ENCODE results near the gene FOXP1. TPM values are rescaled to one million over a fixed set of nuclear protein-coding genes. Genes with fewer than 3 reads are reported as not detected.

The FOXP1 gene
- total and polyA plus RNA-seq, 2 donors (not counting 1 experiment from before 2014, with no cell fraction given) = 70.3 to 101 TPM

DNA sequence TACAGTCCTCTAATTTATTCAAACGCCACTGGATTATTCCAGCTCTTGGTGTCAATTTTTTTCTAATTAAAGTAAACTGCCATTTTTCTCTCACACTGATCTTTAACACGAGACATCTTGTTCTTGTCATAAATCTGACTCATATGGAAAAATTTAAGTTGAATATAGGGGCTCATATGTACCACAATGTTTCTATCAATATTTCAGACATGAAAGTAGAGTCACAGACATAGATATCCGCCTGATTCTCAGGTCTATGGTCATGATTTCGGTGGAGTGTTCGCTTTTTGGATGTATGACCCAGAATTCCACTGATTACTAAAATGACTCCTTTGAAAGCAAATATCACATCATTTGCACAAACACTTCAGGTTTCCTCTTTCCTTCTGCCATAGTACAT, 552.8 kb downstream of the FOXP1 start:
- H3K27ac ChIP-seq (ENCODE audit: insufficient read depth, low read length) = no peak overlapping the region
- TF ChIP-seq, protein P1, sequence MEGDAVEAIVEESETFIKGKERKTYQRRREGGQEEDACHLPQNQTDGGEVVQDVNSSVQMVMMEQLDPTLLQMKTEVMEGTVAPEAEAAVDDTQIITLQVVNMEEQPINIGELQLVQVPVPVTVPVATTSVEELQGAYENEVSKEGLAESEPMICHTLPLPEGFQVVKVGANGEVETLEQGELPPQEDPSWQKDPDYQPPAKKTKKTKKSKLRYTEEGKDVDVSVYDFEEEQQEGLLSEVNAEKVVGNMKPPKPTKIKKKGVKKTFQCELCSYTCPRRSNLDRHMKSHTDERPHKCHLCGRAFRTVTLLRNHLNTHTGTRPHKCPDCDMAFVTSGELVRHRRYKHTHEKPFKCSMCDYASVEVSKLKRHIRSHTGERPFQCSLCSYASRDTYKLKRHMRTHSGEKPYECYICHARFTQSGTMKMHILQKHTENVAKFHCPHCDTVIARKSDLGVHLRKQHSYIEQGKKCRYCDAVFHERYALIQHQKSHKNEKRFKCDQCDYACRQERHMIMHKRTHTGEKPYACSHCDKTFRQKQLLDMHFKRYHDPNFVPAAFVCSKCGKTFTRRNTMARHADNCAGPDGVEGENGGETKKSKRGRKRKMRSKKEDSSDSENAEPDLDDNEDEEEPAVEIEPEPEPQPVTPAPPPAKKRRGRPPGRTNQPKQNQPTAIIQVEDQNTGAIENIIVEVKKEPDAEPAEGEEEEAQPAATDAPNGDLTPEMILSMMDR (conservative IDR thresholded peaks at IDR 0.05 in 1 of 2, IDR thresholded peaks at IDR 0.05 in 1 of 2; ENCODE audit: low read depth in 1 of 2, low read length in 2 of 2) = no peak
- TF ChIP-seq EZH2 (IDR thresholded peaks at IDR 0.05; ENCODE audit: low read length, missing control alignments) = no peak
- no peak overlapping the region for H3K4me2 ChIP-seq (ENCODE audit: extremely low read depth, insufficient read depth, low read length)
- no peaks in the 10 kb centered on the region for H3K4me1 ChIP-seq (ENCODE audit: control insufficient read depth, extremely low read depth, insufficient read depth, low read length)
- H3K79me2 ChIP-seq (ENCODE audit: control insufficient read depth, insufficient read depth, low read length) = peaks cover 82% of the 10 kb centered on the region
- peaks cover 7% of the 10 kb centered on the region for H3K36me3 ChIP-seq (ENCODE audit: control insufficient read depth, insufficient read depth, low read length)
- no peak overlapping the region for H3K9ac ChIP-seq (ENCODE audit: insufficient read depth, low read length)
- no peak overlapping the region for H2AFZ ChIP-seq (ENCODE audit: low read length)
- DNase-seq (ENCODE audit: low read depth in 2 of 2) = no peak
- H3K4me3 ChIP-seq (replicated peaks in 1 of 4; ENCODE audit: control extremely low read depth in 1 of 4, insufficient read depth in 1 of 4, low read depth in 3 of 4, low read length in 4 of 4) = no peak overlapping the region
- no peaks in the 10 kb centered on the region for H3K9me3 ChIP-seq (ENCODE audit: control insufficient read depth, insufficient read depth, low read depth, low read length)
- H4K20me1 ChIP-seq (ENCODE audit: control insufficient read depth, extremely low read depth, insufficient read depth, low read length) = no peaks in the 10 kb centered on the region
- no peaks in the 10 kb centered on the region for H3K27me3 ChIP-seq (ENCODE audit: control insufficient read depth, insufficient read depth, low read length)

DNA sequence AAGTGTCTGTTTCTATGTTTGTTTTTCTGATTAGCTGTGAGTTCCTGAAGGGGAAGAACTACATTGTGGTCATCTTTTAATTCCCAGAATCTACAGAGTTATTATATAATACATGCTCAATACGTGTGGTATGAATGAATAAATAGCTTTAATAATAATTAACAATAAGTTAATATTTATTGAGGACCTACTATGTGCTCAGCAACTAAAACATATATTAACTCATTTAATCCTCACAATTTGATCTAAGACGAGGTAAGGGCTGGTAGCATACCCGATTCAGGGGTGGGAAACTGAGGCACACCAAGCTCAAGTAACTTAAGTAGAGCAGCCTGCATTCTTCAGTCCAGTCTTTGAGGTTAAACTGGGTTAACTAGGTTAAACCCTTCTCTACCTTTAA, 553.8 kb downstream of the FOXP1 start:
- no peaks in the 10 kb centered on the region for H3K27me3 ChIP-seq (ENCODE audit: control insufficient read depth, insufficient read depth, low read length)
- no peaks in the 10 kb centered on the region for H4K20me1 ChIP-seq (ENCODE audit: control insufficient read depth, extremely low read depth, insufficient read depth, low read length)
- H3K27ac ChIP-seq (ENCODE audit: insufficient read depth, low read length) = no peak overlapping the region
- H3K4me1 ChIP-seq (ENCODE audit: control insufficient read depth, extremely low read depth, insufficient read depth, low read length) = no peaks in the 10 kb centered on the region
- TF ChIP-seq EZH2 (IDR thresholded peaks at IDR 0.05; ENCODE audit: low read length, missing control alignments) = no peak
- TF ChIP-seq, protein P1 (conservative IDR thresholded peaks at IDR 0.05 in 1 of 2, IDR thresholded peaks at IDR 0.05 in 1 of 2; ENCODE audit: low read depth in 1 of 2, low read length in 2 of 2) = no peak
- H3K79me2 ChIP-seq (ENCODE audit: control insufficient read depth, insufficient read depth, low read length) = peaks cover 84% of the 10 kb centered on the region
- no peak overlapping the region for H3K9ac ChIP-seq (ENCODE audit: insufficient read depth, low read length)
- H3K4me2 ChIP-seq (ENCODE audit: extremely low read depth, insufficient read depth, low read length) = no peak overlapping the region
- no peaks in the 10 kb centered on the region for H3K9me3 ChIP-seq (ENCODE audit: control insufficient read depth, insufficient read depth, low read depth, low read length)
- H3K4me3 ChIP-seq (replicated peaks in 1 of 4; ENCODE audit: control extremely low read depth in 1 of 4, insufficient read depth in 1 of 4, low read depth in 3 of 4, low read length in 4 of 4) = no peak overlapping the region
- DNase-seq (ENCODE audit: low read depth in 2 of 2) = no peak
- H3K36me3 ChIP-seq (ENCODE audit: control insufficient read depth, insufficient read depth, low read length) = peaks cover 7% of the 10 kb centered on the region
- H2AFZ ChIP-seq (ENCODE audit: low read length) = no peak overlapping the region

DNA sequence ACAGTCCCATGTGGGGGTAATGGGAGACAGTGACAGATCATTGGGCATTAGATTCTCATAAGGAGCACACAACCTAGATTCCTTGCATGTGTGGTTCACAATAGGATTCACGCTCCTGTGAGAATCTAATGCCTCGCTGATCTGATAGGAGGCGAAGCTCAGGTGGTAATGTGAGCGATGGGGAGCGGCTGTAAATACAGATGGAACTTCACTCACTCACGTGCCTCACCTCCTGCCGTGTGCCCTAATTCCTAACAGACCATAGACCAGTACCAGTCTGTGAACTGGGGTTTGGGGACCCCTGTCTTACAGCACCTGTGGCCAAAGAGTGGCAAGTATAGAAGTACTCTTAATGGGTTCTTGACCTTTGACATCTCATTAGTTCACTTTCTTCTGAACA, 554.7 kb downstream of the FOXP1 start:
- no peak for DNase-seq (ENCODE audit: low read depth in 2 of 2)
- Histone ChIP-seq H3K9ac (ENCODE audit: insufficient read depth, low read length) (no peak overlapping the region), H3K36me3 (ENCODE audit: control insufficient read depth, insufficient read depth, low read length) (peaks cover 5% of the 10 kb centered on the region), H3K27ac (ENCODE audit: insufficient read depth, low read length) (no peak overlapping the region), H2AFZ (ENCODE audit: low read length) (no peak overlapping the region), H3K9me3 (ENCODE audit: control insufficient read depth, insufficient read depth, low read depth, low read length) (no peaks in the 10 kb centered on the region), H3K79me2 (ENCODE audit: control insufficient read depth, insufficient read depth, low read length) (peaks cover 84% of the 10 kb centered on the region), H3K4me1 (ENCODE audit: control insufficient read depth, extremely low read depth, insufficient read depth, low read length) (no peaks in the 10 kb centered on the region), H3K4me3 (replicated peaks in 1 of 4; ENCODE audit: control extremely low read depth in 1 of 4, insufficient read depth in 1 of 4, low read depth in 3 of 4, low read length in 4 of 4) (no peak overlapping the region), H4K20me1 (ENCODE audit: control insufficient read depth, extremely low read depth, insufficient read depth, low read length) (no peaks in the 10 kb centered on the region), H3K27me3 (ENCODE audit: control insufficient read depth, insufficient read depth, low read length) (no peaks in the 10 kb centered on the region), H3K4me2 (ENCODE audit: extremely low read depth, insufficient read depth, low read length) (no peak overlapping the region)
- TF ChIP-seq, protein P1 (conservative IDR thresholded peaks at IDR 0.05 in 1 of 2, IDR thresholded peaks at IDR 0.05 in 1 of 2; ENCODE audit: low read depth in 1 of 2, low read length in 2 of 2) = no peak
- TF ChIP-seq EZH2 (IDR thresholded peaks at IDR 0.05; ENCODE audit: low read length, missing control alignments) = no peak

All from fibroblast of lung (primary cell).